HEK293T (cell line): ENCODE results near the gene ZBBX.

ENCODE experiments used
- ARNT ChIP-seq: fragments of 450-650 bp; IDR thresholded peaks from 2 replicates; pipeline ENCODE4 v1.6.1; 2017; ENCODE audit warnings: mild to moderate bottlenecking
- BHLHE40 ChIP-seq: fragments of 450-650 bp; IDR thresholded peaks from 2 replicates; pipeline ENCODE4 v1.6.1; 2016; ENCODE audit warnings: mild to moderate bottlenecking, moderate library complexity, borderline replicate concordance
- FOXA1 ChIP-seq: fragments of 450-650 bp; IDR thresholded peaks from 2 replicates; pipeline ENCODE4 v1.6.1; 2016; ENCODE audit warnings: mild to moderate bottlenecking
- FOXK2 ChIP-seq: fragments of 450-650 bp; IDR thresholded peaks from 2 replicates; pipeline ENCODE4 v1.6.1; 2016; ENCODE audit warnings: mild to moderate bottlenecking
- FOXM1 ChIP-seq: fragments of 450-650 bp; IDR thresholded peaks from 2 replicates; pipeline ENCODE4 v1.6.1; 2017; ENCODE audit warnings: mild to moderate bottlenecking, borderline replicate concordance
- LEF1 ChIP-seq: fragments of 450-650 bp; IDR thresholded peaks from 2 replicates; pipeline ENCODE4 v1.6.1; 2017; ENCODE audit warnings: mild to moderate bottlenecking, borderline replicate concordance
- NFRKB ChIP-seq: fragments of 450-650 bp; IDR thresholded peaks from 2 replicates; pipeline ENCODE4 v1.6.1; 2016; ENCODE audit warnings: mild to moderate bottlenecking, moderate library complexity
- SUZ12 ChIP-seq: fragments of 450-650 bp; IDR thresholded peaks from 2 replicates; pipeline ENCODE4 v1.6.1; 2016; ENCODE audit warnings: mild to moderate bottlenecking
- TARDBP ChIP-seq: fragments of 450-650 bp; IDR thresholded peaks from 2 replicates; pipeline ENCODE4 v1.6.1; 2016
- ZNF384 ChIP-seq: fragments of 450-650 bp; IDR thresholded peaks from 2 replicates; pipeline ENCODE4 v1.6.1; 2016

- TF ChIP-seq LEF1 (no peak), FOXK2 (no peak), FOXA1 (no peak), NFRKB (no peak), FOXM1 (no peak), SUZ12 (no peak), ARNT (no peak), ZNF384 (no peak), BHLHE40 (no peak), TARDBP (no peak)
Measured at GRCh38 chr3:167209011-167209410, 171.1 kb downstream of the ZBBX start.
